NCI-H510A treated with DMSO at 0.1 percent for 48 hours (cell line): ENCODE results near the gene KRT10.
"Not testable (repeated sequence)": the region's sequence is repeated elsewhere in the genome, so short reads cannot be mapped to it uniquely, and the experiment has no call there.

Experiments used
- DNase-seq: peaks from one replicate; lab custom pipeline; 2025; lab: John Stamatoyannopoulos, UW

KRT10 gene

GRCh38 chr17:40832840-40833239 is 10.4 kb upstream of the KRT10 start:
- DNase-seq, result no peak

- no peak for DNase-seq
Observed at GRCh38 chr17:40830085-40830776, 7.8 kb upstream of the KRT10 start.

GRCh38 chr17:40828454-40829044 is 6.1 kb upstream of the KRT10 start:
- no peak for DNase-seq

GRCh38 chr17:40827746-40828453 is 5.5 kb upstream of the KRT10 start:
- DNase-seq, result no peak

- DNase-seq, result no peak
Observed at GRCh38 chr17:40825599-40825998, 3.2 kb upstream of the KRT10 start.

- no peak for DNase-seq
Observed at GRCh38 chr17:40824015-40824832, 1.8 kb upstream of the KRT10 start.

GRCh38 chr17:40821536-40821935 is 878 bp downstream of the KRT10 start:
- DNase-seq, result no peak

GRCh38 chr17:40820228-40820838 is 2.1 kb downstream of the KRT10 start:
- DNase-seq, result no peak

- no peak for DNase-seq
Observed at GRCh38 chr17:40819528-40820125, 2.8 kb downstream of the KRT10 start.

GRCh38 chr17:40818733-40819527 is 3.5 kb downstream of the KRT10 start:
- DNase-seq, result peak; percentile 73

GRCh38 chr17:40818343-40818732 is 4.1 kb downstream of the KRT10 start:
- DNase-seq, result no peak

- DNase-seq, result no peak
Observed at GRCh38 chr17:40817103-40817682, 5.2 kb downstream of the KRT10 start.

GRCh38 chr17:40816569-40816968 is 5.8 kb downstream of the KRT10 start:
- DNase-seq, result no peak

- DNase-seq, result no peak
Observed at GRCh38 chr17:40815381-40815780, 7.0 kb downstream of the KRT10 start.

- DNase-seq, result not testable (repeated sequence)
Observed at GRCh38 chr17:40814657-40815056, 7.8 kb downstream of the KRT10 start.

GRCh38 chr17:40813804-40814203 is 8.6 kb downstream of the KRT10 start:
- DNase-seq, result no peak

- no peak for DNase-seq
Observed at GRCh38 chr17:40812639-40813038, 9.8 kb downstream of the KRT10 start.

- DNase-seq, result no peak
Observed at GRCh38 chr17:40810494-40810893, 11.9 kb downstream of the KRT10 start.

- DNase-seq, result no peak
Observed at GRCh38 chr17:40809721-40810421, 12.5 kb downstream of the KRT10 start.

- DNase-seq, result no peak
Observed at GRCh38 chr17:40806131-40806530, 16.3 kb downstream of the KRT10 start.
